Skeletal muscle cell (primary cell): ENCODE measurements around the gene CHRNE.
A peak's percentile ranks its signal among the peaks of the same experiment; 100 is the strongest.

Experiments
- DNase-seq: peaks from one replicate; pipeline ENCODE4 v3.0.0-alpha.2; 2010; ENCODE audit warnings: low read depth
- H3K4me3 ChIP-seq: 2 replicates; pipeline ENCODE4 v1.5.1; 2011; ENCODE audit warnings: low read depth, mild to moderate bottlenecking, control low read depth, low read length, moderate library complexity

The CHRNE gene

GRCh38 chr17:4903051-4903818 lies at the start of gene CHRNE:
Gene CHRNE (minus strand): TSS chr17:4903098. CDS start chr17:4903063, 35 bp downstream.
- peak; percentile 51 for DNase-seq
- H3K4me3 ChIP-seq, result no peak within 1 kb of the TSS

GRCh38 chr17:4951486-4951885 lies 48.6 kb upstream of the CHRNE start:
- DNase-seq, result no peak
- peak overlapping the region; percentile 27 for H3K4me3 ChIP-seq

GRCh38 chr17:4950746-4951204 lies 47.9 kb upstream of the CHRNE start, which contains the start of gene ENO3:
Gene ENO3 (plus strand): TSS chr17:4951119. CDS start chr17:4951830, 711 bp downstream.
- H3K4me3 ChIP-seq, result peak within 1 kb of the TSS; percentile 37
- DNase-seq, result no peak

GRCh38 chr17:4950075-4950745 lies 47.3 kb upstream of the CHRNE start:
- peak overlapping the region; percentile 37 for H3K4me3 ChIP-seq
- no peak for DNase-seq

GRCh38 chr17:4949321-4950074 lies 46.6 kb upstream of the CHRNE start:
- no peak for DNase-seq

GRCh38 chr17:4948931-4949320 lies 46.0 kb upstream of the CHRNE start:
- DNase-seq, result peak; percentile 80
- peak overlapping the region; percentile 97 for H3K4me3 ChIP-seq

More at GRCh38 chr17:4949321-4950074, 46.6 kb upstream of the CHRNE start:
- H3K4me3 ChIP-seq, result peak overlapping the region; percentile 97

GRCh38 chr17:4948166-4948930 lies 45.5 kb upstream of the CHRNE start, which contains the start of gene PFN1:
Gene PFN1 (minus strand): TSS chr17:4948530. CDS start chr17:4948394, 136 bp downstream.
- H3K4me3 ChIP-seq, result peak within 1 kb of the TSS; percentile 97
- peak; percentile 86 for DNase-seq

GRCh38 chr17:4947411-4948165 lies 44.7 kb upstream of the CHRNE start:
- H3K4me3 ChIP-seq, result peak overlapping the region; percentile 97
- DNase-seq, result no peak

- DNase-seq, result no peak
- peak overlapping the region; percentile 97 for H3K4me3 ChIP-seq
Measured at GRCh38 chr17:4947010-4947410, 44.1 kb upstream of the CHRNE start.

- DNase-seq, result no peak
- peak overlapping the region; percentile 97 for H3K4me3 ChIP-seq
Measured at GRCh38 chr17:4946312-4946976, 43.5 kb upstream of the CHRNE start.

- DNase-seq, result no peak
- peak overlapping the region; percentile 97 for H3K4me3 ChIP-seq
Measured at GRCh38 chr17:4945944-4946280, 43.0 kb upstream of the CHRNE start.

GRCh38 chr17:4945176-4945943 lies 42.5 kb upstream of the CHRNE start:
- DNase-seq, result peak; percentile 66
- H3K4me3 ChIP-seq, result peak overlapping the region; percentile 97

GRCh38 chr17:4944554-4945175 lies 41.8 kb upstream of the CHRNE start:
- no peak for DNase-seq
- H3K4me3 ChIP-seq, result no peak overlapping the region

- no peak overlapping the region for H3K4me3 ChIP-seq
- DNase-seq, result no peak
Measured at GRCh38 chr17:4944163-4944553, 41.3 kb upstream of the CHRNE start.

- H3K4me3 ChIP-seq, result no peak overlapping the region
- DNase-seq, result no peak
Measured at GRCh38 chr17:4942760-4943508, 40.0 kb upstream of the CHRNE start.

GRCh38 chr17:4941319-4941610 lies 38.4 kb upstream of the CHRNE start:
- H3K4me3 ChIP-seq, result peak overlapping the region; percentile 91
- no peak for DNase-seq
